NCI-H69 (cell line): Measurements from ENCODE around the gene USHBP1.
"Not testable (repeated sequence)": the region's sequence is repeated elsewhere in the genome, so short reads cannot be mapped to it uniquely, and the experiment has no call there.

ENCODE experiments used
- DNase-seq: peaks from one replicate; lab custom pipeline; 2025; lab: John Stamatoyannopoulos, UW

USHBP1 gene

GRCh38 chr19:17296273-17296672 is 31.7 kb upstream of the USHBP1 start:
- DNase-seq, result peak; percentile 32

DNA sequence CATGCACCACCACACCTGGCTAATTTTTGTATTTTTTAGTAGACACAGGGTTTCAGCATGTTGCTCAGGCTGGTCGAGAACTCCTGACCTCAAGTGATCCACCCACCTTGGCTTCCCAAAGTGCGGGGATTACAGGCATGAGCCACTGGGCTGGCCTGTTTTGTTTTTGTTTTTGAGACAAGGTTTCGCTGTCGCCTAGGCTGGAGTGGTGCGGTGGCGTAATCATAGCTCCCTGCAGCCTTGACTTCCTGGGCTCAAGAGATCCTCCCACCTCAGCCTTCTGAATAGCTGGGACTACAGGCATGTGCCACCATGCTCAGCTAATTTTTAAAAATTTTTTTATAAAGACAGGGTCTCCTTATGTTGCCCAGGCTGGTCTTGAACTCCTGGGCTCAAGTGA is 31.0 kb upstream of the USHBP1 start:
- not testable (repeated sequence) for DNase-seq

DNA sequence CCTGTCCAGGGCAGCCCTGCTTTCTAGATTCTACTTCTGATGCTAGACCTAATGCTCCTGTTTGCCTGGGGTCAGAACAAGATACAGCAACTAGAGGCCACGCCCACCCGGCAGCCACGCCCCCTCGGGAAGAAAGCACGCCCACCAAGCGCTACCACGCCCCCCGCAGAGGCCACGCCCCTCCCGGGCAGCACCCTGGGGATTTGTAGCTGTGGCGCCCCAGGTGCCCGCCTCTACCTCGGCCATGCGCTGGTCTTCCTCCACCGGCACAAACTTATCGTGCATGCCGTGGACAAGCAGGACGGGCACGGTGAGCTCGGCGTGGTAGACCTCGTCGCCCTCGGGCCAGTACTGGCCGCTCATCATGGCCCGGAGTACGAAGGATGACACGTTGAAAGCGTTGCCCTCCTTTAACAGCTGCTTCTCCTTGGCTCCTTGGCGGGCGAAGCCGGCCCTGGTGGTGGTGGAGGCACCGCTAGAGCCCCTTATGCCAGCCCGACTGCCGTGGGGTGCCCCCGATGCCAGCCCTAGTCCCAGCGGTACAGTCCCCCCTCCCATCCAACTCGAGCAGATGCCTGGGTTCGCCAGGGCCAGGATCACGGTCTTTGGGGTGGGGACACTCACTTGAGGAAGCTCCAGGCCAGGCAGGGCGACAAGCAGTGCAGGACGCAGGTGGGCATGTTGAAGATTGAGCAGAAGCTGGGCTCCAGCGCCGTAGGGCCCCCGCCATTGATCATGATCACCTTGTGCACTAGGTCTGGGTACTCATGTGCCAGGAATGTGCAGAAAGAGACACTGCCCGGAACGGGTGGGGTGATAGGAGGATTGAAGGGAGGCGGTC is 29.7 kb upstream of the USHBP1 start:
- peak; percentile 61 for DNase-seq

DNA sequence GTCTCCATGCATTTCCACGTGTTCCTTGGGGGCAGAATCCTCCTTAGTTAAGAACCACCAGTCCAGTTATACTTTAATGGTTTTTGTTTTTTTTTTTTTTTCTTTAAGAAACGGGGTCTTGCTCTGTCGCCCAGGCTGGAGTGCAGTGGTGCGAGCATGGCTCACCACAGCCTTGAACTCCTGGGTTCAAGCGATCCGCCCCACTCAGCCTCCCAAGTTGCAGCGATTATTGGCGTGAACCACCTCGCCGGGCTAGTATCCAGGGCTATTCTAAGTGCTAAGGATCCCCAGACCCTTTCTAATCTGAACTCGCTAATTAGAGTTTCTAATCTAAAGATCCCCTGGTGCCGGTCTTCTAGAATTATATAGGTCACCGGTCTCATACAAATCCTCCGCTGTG is 29.1 kb upstream of the USHBP1 start:
- DNase-seq, result no peak

GRCh38 chr19:17292301-17293074 is 27.9 kb upstream of the USHBP1 start:
- DNase-seq, result peak; percentile 90

- peak; percentile 55 for DNase-seq
These were observed 24.9 kb upstream of the USHBP1 start for GRCh38 chr19:17289489-17289888.

DNA sequence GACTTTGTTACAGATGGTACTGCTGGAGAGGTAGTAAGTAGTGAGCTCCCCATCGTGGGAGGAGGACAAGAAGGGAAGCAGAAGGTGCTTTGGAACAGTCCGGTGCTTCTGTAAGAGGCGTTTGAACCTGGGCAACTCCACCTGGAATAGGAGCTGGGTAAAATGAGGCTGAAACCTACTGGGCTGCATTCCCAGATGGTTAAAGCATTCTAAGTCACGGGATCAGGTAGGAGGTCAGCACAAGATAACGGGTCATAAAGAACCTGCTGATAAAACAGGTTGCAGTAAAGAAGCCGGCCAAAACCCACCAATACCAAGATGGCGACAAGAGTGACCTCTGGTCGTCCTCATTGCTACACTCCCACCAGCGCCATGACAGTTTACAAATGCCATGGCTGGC is 22.2 kb upstream of the USHBP1 start:
- DNase-seq, result no peak

- no peak for DNase-seq
These were observed 21.7 kb upstream of the USHBP1 start for GRCh38 chr19:17286263-17286662.

DNA sequence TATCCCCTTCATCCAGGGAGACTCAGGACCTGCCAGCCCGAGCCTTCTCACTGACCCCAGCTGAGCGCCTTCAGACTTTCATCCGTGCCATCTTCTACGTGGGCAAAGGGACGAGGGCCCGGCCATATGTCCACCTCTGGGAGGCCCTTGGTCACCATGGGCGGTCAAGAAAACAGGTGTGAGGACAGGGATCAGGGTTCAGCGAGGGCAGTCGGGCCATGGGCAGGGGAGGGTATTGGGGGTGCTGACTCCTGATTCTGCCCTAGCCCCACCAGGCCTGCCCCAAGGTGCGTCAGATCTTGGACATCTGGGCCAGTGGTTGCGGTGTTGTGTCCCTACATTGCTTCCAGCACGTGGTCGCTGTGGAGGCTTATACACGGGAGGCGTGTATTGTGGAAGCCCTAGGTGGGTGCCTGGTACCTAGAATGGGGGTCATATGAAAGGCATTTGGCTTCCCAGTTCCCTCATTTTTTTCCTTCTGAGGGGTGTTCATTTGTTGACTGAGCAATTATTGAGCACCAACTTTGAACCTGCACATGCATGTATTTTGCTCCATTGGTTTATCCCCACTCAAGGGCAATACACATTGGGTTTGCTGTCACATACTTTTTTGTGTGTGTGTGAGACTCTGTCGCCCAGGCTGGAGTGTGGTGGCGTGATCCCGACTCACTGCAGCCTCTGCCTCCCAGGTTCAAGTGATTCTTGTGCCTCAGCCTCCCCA is 21.0 kb upstream of the USHBP1 start:
- DNase-seq, result no peak

DNA sequence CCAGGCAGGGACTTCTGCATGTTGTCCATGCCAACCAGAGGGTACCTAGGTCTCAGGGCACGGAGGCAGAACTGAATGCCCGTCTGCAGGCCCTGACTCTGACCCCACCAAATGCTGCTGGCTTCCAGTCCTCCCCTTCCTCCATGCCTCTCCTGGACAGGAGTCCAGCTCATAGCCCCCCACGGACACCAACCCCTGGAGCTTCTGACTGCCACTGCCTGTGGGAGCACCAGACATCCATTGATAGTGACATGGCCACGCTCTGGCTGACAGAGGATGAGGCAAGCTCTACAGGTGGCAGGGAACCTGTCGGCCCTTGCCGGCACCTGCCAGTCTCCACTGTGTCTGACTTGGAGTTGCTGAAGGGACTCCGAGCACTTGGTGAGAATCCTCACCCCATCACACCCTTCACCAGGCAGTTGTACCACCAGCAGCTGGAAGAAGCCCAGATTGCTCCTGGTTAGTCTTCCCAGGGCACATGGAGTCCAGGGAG is 19.0 kb upstream of the USHBP1 start:
- DNase-seq, result no peak

DNA sequence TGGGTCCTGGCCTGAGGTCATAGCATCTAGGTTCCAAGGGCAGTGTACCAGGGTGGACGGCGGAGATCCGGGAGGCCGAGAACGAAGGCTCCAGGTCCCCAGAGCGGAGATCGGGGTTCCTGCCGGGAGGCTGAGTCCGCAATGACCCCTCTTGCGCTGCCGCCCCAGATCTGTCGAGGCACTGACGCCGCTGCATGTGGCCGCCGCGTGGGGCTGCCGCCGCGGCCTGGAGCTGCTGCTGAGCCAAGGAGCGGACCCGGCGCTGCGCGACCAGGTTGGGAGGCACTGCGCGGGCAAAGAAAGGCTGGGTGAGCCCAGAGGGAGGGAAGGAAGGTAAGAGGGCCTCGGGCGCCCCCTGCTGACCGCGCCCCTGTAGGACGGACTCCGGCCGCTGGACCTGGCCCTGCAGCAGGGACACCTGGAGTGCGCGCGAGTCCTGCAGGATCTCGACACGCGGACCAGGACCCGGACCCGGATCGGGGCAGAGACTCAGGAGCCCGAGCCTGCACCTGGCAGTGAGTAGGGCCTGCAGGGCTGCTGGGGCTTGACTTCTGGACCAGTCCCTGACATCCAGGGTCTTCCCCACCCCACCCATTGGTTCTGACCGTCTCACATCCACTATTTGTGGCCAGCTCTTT is 18.1 kb upstream of the USHBP1 start:
- peak; percentile 94 for DNase-seq

DNA sequence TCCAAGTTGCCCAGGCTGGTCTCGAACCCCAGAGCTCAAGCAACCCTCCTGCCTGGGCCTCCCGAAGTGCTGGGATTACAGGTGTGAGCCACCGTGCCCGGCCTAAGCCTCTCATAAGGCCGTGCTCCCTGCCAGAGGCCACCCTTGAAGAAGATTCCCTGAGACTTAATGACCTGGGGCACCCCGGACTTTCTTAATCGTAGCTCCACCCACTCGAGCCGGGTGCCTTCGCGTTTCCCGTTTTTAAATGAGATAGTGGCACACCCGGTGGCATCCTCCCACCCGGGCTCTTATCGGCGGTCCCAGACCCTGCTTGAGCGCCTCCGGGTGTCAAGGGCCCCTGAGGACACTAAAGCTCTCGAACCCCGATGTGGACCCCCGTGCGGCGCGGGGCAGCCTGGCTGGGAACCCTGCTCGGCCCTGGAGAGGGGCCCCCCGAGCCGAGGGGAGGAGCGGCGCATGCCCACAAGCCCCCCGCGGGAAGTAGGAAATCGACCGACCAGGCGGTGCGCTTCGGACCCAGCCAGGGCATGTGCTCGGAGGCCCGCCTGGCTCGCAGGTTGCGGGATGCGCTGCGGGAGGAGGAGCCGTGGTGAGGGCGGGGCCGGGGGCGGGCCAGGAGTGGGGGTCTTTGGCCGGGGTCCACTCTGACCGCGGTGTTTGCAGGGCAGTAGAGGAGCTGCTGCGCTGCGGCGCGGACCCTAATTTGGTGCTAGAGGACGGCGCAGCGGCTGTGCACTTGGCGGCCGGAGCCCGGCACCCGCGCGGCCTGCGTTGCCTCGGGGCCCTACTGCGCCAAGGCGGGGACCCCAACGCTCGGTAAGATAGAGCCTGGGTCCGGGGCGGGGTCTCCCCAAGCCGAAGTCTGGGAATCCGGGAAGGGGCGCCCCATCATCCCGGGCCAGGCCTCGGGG is 17.1 kb upstream of the USHBP1 start, which contains the start of gene ANKLE1:
TSS of gene ANKLE1 (plus strand) at position 511 of the 914 bp plus-strand sequence. CDS start at position 531, 20 bp downstream.
- DNase-seq, result peak; percentile 51

- DNase-seq, result no peak
These were observed 14.9 kb upstream of the USHBP1 start for GRCh38 chr19:17279436-17279835.

GRCh38 chr19:17275441-17276175 is 11.1 kb upstream of the USHBP1 start:
- no peak for DNase-seq

- DNase-seq, result not testable (repeated sequence)
These were observed 10.3 kb upstream of the USHBP1 start for GRCh38 chr19:17274892-17275291.

DNA sequence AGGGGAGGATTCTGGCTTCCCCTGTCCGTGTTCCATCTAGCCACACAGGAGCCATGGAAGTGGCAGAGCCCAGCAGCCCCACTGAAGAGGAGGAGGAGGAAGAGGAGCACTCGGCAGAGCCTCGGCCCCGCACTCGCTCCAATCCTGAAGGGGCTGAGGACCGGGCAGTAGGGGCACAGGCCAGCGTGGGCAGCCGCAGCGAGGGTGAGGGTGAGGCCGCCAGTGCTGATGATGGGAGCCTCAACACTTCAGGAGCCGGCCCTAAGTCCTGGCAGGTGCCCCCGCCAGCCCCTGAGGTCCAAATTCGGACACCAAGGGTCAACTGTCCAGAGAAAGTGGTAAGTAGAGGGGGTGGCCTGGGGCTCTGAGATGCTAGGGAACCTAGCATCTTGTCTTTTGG is 4.2 kb upstream of the USHBP1 start:
- DNase-seq, result no peak

DNA sequence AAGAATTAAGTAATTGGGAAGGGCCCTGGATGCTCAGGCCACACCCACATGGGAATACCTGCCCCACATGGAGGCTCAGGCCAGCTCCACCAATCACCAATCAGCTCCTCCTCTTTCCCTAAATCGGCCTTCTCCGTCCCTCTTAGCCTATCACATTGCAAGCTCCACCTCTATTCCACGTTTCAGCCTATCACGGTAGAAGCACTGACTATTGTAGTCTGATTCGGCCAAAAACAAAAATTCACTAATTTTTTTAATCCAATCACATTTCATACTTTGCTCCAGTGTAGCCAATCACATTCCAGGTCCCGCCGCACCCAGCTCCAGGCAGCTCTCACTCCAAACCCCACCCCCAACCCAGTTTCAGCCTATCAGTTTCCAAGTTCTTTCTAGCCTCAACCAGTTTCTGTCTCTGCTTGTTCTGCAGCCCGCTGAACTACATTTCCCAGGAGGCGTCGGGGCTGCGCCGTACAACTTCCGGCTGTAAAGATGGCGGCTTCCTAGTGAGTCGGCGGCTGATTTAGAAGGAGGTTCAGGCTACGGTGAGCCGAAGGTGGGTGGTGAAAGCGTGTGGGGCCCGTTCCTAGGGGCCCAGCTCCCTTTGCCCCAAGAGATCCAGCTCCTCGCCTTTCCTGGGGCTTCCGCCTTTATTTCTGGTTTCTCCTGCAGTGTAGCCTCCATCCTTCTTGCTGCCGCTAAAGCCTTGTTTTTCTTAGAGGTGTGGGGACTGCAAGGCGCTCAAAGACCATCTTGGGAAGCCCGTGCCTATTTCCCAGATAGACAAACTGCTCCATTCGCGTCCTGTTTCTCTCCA is 2.6 kb upstream of the USHBP1 start, which contains the start of gene BABAM1:
TSS of gene BABAM1 (plus strand) at position 469 of the 814 bp plus-strand sequence. CDS start 1,364 bp downstream, outside the sequence.
- peak; percentile 100 for DNase-seq

DNA sequence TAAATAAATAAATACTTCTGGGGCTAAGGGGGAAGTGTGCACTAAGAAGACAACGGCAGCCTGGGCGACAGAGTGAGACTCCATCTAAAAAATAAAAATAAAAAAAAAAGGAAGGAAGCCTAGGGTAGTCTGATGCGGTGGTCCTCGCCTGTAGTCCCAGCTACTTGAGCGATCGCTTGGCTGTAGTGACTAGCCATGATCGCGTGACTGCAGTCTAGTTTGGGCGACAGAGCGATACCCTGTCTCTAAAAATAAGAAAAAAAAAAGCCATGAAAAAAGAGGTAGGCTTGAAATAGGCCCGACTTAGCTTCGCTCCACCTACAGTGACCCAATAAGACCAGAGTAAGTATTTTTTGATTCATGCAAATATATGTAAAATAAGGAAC is 2.0 kb upstream of the USHBP1 start:
- DNase-seq, result peak; percentile 80

DNA sequence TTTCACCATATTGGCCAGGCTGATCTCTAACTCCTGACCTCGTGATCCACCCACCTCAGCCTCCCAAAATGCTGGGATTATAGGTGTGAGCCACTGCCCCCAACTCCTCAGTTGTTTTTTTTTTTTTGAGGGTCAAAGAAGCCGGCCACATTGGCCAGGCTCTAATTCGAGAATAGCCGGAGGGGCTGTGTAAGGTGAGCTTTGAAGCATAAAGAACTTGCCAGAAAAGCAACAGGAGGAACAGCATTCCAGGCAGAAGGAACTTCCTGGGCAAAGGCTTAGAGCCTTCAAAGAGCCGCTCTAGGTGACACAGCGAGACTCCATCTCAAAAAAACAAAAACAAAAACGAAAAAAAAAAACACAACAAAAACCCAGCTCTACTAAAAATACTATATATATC is 1.5 kb upstream of the USHBP1 start:
- DNase-seq, result no peak
